Measurements from ENCODE around the gene ACOT8. TPM values are rescaled to one million over a fixed set of nuclear protein-coding genes. Genes with fewer than 3 reads are reported as not detected.

Gene ACOT8
- total RNA-seq, 4 donors from 2014 or later, result 57.6 to 84.9 (median 61.4) TPM

DNA sequence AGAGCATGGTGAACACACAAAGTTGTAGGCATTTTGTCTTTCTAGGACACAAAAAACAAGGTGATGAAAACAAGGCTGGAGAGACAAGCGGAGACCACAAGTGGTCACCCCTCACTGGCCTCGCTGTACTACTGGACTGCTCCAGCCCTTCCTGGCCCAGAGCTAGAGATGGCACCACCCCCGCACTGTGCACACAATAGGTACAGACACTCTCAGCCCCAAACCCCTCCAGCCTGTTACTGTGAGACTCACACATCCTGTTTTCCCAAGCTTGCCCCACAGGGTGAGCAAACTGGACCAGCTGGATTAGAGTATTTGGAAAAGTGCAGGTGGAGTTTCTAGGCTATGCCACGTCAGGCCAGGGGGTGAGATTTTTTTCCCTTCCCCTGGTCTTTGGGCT, 15.4 kb upstream of the ACOT8 start:
- WGBS, 2 donors, result 86 to 92% methylated on average over 4 of the region's 4 CpGs
- intact Hi-C loops (cut with DNase I; ENCODE audit: low total_unique reads), result no loop called here
- TF ChIP-seq POLR2A (IDR thresholded peaks at IDR 0.05), result no peak
- TF ChIP-seq, protein P1, sequence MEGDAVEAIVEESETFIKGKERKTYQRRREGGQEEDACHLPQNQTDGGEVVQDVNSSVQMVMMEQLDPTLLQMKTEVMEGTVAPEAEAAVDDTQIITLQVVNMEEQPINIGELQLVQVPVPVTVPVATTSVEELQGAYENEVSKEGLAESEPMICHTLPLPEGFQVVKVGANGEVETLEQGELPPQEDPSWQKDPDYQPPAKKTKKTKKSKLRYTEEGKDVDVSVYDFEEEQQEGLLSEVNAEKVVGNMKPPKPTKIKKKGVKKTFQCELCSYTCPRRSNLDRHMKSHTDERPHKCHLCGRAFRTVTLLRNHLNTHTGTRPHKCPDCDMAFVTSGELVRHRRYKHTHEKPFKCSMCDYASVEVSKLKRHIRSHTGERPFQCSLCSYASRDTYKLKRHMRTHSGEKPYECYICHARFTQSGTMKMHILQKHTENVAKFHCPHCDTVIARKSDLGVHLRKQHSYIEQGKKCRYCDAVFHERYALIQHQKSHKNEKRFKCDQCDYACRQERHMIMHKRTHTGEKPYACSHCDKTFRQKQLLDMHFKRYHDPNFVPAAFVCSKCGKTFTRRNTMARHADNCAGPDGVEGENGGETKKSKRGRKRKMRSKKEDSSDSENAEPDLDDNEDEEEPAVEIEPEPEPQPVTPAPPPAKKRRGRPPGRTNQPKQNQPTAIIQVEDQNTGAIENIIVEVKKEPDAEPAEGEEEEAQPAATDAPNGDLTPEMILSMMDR (IDR thresholded peaks at IDR 0.05), result no peak
- no peak overlapping the region for H3K4me3 ChIP-seq (ENCODE audit: low read depth, poor library complexity, severe bottlenecking)
- DNase-seq (ENCODE audit: low spot score in 2 of 2), result no peak

DNA sequence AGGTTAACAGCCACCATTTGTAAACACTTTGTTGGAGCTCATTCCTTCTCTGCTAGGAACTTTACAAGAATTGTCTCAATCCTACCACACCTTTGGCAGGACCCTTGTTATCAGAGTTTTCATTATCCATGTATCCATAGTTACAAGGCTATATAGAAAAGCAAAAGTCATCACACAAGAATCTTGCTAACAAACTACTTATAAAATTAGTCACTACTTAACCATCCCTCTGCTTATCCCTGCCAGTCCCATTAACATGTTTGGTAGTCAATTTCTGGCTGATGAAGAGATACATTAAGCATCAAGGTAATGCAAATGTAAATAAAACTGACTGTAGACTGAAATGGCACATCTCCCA, 10.6 kb upstream of the ACOT8 start:
- intact Hi-C loops (cut with DNase I; ENCODE audit: low total_unique reads), result no loop called here
- TF ChIP-seq, protein P1 (IDR thresholded peaks at IDR 0.05), result no peak
- TF ChIP-seq POLR2A (IDR thresholded peaks at IDR 0.05), result no peak
- H3K4me3 ChIP-seq (ENCODE audit: low read depth, poor library complexity, severe bottlenecking), result no peak overlapping the region
- no peak for DNase-seq (ENCODE audit: low spot score in 2 of 2)

DNA sequence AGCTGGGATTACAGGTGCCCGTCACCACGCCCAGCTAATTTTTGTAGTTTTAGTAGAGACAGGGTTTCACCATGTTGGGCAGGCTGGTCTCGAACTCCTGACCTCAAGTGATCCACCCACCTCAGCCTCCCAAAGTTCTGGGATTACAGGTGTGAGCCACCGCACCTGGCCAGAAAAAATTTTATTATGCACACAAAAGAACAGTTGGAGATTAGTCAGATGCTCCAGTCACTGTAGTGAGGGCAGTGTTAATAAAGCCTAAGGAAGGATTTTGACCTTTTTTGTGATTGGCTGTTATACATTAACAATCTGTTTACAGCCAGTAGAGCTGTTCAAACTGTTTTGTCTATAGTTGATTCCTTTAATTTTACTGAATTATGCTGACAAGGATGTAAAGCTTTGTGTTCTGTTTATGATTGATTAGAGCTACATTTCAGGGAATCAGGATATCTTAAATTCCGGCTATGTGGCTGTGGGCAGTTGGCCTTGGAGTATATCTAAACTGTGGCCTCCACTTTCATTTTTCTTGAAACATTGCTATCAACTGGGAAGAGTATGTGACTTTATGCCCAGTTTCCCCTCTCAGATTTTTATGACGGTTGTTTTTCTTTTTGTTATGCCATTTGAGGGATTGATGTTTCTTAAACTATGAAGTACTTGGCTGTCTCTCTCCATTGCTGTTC, 10.1 kb upstream of the ACOT8 start:
- H3K4me3 ChIP-seq (ENCODE audit: low read depth, poor library complexity, severe bottlenecking), result no peak overlapping the region
- DNase-seq (ENCODE audit: low spot score in 2 of 2), result no peak
- 88% methylated on average over 6 of the region's 6 CpGs for WGBS, 2 donors
- TF ChIP-seq POLR2A (IDR thresholded peaks at IDR 0.05), result no peak
- TF ChIP-seq, protein P1 (IDR thresholded peaks at IDR 0.05), result no peak
- intact Hi-C loops (cut with DNase I; ENCODE audit: low total_unique reads), result no loop called here

DNA sequence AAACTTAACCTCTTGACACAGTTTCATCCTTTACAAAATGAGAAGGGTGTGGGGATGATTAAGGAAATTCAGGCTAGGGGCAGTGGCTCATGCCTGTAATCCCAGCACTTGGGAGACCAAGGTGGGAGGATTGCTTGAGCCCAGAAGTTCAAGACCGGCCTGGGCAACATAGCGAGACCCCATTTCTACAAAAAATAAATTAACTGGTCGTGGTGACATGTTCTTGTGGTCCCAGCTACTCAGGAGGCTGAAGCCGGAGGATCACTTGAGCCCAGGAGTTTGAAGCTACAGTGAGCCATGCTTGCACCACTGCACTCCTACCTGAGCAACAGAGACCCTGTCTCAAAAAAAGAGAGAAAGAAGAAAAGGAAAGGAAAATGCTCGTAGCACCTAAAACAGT, 9.3 kb upstream of the ACOT8 start:
- no peak overlapping the region for H3K4me3 ChIP-seq (ENCODE audit: low read depth, poor library complexity, severe bottlenecking)
- WGBS, 2 donors, result 88 to 96% methylated on average over 5 of the region's 5 CpGs
- no peak for DNase-seq (ENCODE audit: low spot score in 2 of 2)
- no peak for TF ChIP-seq POLR2A (IDR thresholded peaks at IDR 0.05)
- TF ChIP-seq, protein P1 (IDR thresholded peaks at IDR 0.05), result no peak
- intact Hi-C loops (cut with DNase I; ENCODE audit: low total_unique reads), result no loop called here

DNA sequence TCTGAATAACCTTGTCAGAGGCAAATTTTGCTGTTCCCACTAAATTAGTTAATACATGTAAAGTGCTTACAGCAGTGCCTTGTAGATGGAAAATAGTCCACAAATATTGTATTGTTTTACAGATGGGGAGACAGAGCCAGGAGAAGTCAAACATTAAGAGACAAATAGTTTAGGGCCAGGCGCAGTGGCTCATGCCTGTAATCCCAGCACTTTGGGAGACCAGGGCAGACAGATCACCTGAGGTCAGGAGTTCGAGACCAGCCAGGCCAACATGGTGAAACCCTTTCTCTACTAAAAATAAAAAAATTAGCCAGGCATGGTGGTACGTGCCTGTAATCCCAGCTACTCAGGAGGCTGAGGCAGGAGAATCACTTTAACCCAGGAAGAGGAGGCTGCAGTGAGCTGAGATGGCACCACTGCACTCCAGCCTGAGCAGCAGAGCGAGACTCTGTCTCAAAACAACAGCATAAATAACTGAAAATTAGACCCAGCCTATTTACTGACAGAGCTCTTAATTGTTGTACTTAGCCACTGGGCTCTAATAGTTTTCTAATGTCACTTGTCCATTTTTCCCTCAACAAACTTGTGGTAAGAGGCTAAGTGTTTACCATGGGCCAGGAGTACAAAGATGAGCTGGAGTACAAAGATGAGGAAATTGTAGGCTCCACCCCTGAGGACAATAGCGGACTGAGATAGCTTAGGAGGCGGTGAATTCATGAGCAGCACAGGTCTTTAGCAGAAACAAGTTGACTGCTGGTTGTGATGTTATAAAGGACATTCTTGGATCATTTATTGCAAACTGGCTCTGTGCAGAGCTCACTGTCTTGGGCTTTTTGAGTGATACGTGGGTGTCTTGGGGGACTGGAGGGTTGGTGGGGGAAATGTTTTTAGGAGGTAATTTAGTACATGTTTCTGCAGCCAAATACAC, 6.6 kb upstream of the ACOT8 start:
- WGBS, 2 donors, result 83 to 88% methylated on average over 7 of the region's 7 CpGs
- intact Hi-C loops (cut with DNase I; ENCODE audit: low total_unique reads), result no loop called here
- TF ChIP-seq POLR2A (IDR thresholded peaks at IDR 0.05), result no peak
- TF ChIP-seq, protein P1 (IDR thresholded peaks at IDR 0.05), result no peak
- no peak for DNase-seq (ENCODE audit: low spot score in 2 of 2)
- H3K4me3 ChIP-seq (ENCODE audit: low read depth, poor library complexity, severe bottlenecking), result no peak overlapping the region

Data from lower leg skin (tissue), 4 donors.